Glutamatergic neuron (in vitro differentiated cells): Measurements from ENCODE around the gene GSG1L. TPM values are rescaled to one million over a fixed set of nuclear protein-coding genes. Genes with fewer than 3 reads are reported as not detected.

Experiments
- DNase-seq: peaks from one replicate; pipeline ENCODE4 v3.0.0; 2022
- H3K27ac Mint-ChIP-seq: one replicate; pipeline ENCODE4 v1.8.0; 2020; ENCODE audit warnings: mild to moderate bottlenecking, mixed read lengths, inconsistent platforms; ENCODE audit not compliant: unreplicated experiment
- H3K27me3 Mint-ChIP-seq: one replicate; pipeline ENCODE4 v1.8.0; 2020; ENCODE audit warnings: mild to moderate bottlenecking, moderate library complexity, mixed read lengths, inconsistent platforms; ENCODE audit not compliant: unreplicated experiment
- H3K36me3 Mint-ChIP-seq: one replicate; pipeline ENCODE4 v1.8.0; 2020; ENCODE audit warnings: mild to moderate bottlenecking, mixed read lengths, inconsistent platforms; ENCODE audit not compliant: unreplicated experiment
- H3K4me1 Mint-ChIP-seq: one replicate; pipeline ENCODE4 v1.8.0; 2020; ENCODE audit warnings: mild to moderate bottlenecking, low read depth, mixed read lengths, inconsistent platforms; ENCODE audit not compliant: unreplicated experiment
- H3K4me3 Mint-ChIP-seq: one replicate; pipeline ENCODE4 v1.8.0; 2020; ENCODE audit warnings: mild to moderate bottlenecking, mixed read lengths, inconsistent platforms; ENCODE audit not compliant: unreplicated experiment
- H3K9me3 Mint-ChIP-seq: one replicate; pipeline ENCODE4 v1.8.0; 2020; ENCODE audit warnings: mild to moderate bottlenecking, moderate library complexity, mixed read lengths, inconsistent platforms; ENCODE audit not compliant: unreplicated experiment
- total RNA-seq: library from RNA; stranded (reverse); fragmentation: NEBNext Ultra II Directional; extraction: Animal tissue kit (Norgen Biotek cat#: 25700); gene quantifications from one replicate; pipeline ENCODE4 v1.2.1, GENCODE V29; 2021; ENCODE audit not compliant: unreplicated experiment
- TF ChIP-seq, protein P1 (sequence below): fragments of 200-600 bp; sonication (generic); IDR thresholded peaks from one replicate; pipeline ENCODE4 v1.5.0; 2021; ENCODE audit not compliant: partially characterized antibody, unreplicated experiment

The GSG1L gene
- total RNA-seq, 1 donor from 2014 or later, result 0.91 TPM

- Mint-ChIP-seq H3K4me1 (peaks cover 12% of the 10 kb centered on the region), H3K27ac (no peak overlapping the region), H3K9me3 (no peaks in the 10 kb centered on the region), H3K36me3 (no peaks in the 10 kb centered on the region), H3K4me3 (no peak overlapping the region), H3K27me3 (peaks cover 3% of the 10 kb centered on the region)
- TF ChIP-seq, protein P1, sequence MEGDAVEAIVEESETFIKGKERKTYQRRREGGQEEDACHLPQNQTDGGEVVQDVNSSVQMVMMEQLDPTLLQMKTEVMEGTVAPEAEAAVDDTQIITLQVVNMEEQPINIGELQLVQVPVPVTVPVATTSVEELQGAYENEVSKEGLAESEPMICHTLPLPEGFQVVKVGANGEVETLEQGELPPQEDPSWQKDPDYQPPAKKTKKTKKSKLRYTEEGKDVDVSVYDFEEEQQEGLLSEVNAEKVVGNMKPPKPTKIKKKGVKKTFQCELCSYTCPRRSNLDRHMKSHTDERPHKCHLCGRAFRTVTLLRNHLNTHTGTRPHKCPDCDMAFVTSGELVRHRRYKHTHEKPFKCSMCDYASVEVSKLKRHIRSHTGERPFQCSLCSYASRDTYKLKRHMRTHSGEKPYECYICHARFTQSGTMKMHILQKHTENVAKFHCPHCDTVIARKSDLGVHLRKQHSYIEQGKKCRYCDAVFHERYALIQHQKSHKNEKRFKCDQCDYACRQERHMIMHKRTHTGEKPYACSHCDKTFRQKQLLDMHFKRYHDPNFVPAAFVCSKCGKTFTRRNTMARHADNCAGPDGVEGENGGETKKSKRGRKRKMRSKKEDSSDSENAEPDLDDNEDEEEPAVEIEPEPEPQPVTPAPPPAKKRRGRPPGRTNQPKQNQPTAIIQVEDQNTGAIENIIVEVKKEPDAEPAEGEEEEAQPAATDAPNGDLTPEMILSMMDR, result no peak
- no peak for DNase-seq
Observed at GRCh38 chr16:27785307-27785678, 278.2 kb downstream of the GSG1L start.

DNA sequence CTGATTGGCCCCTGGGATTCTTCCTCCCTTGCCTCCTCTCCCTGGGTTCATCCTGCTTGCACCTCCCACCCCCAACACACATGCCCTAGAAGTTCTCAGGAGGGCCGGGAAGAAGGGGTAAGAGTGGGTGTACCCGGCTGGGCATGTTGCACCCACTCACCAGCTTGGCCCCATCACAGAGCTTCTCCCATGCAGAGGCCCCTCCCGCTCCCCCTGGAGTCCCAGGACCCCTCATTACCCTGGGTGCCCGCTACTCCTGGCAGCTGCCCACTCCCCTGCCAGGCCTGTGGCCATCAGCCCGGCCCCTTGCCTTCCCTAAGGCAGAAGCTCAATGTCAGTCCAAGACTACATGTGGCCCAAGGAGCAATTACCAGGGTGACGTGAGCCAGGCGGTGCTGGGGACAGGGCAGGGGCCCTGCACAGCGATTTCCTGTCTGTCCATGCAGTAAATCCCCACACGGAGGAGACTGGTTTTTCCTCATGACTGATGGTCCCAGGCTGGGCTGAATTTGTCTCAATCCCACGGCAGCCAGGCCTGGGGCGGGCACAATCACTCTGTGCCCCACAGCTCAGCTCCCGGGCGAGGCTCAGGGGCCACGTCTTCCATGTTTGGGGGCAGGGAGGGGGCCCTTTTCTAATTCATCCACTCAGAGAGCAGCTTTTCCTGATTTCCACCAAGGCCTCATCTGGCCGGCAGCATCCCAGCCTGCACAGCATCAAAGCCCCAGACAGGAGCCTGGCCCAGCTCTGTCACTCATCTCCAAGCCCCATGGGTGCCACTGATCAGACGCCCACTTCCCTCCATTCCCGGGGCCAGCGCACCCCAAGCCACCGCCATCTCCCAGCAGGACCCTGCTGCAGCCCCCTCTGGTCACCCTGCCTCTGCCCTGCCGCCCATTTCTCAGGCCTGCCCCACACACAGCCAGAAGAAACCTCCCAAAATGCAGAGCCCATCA, 278.9 kb downstream of the GSG1L start:
- Mint-ChIP-seq H3K36me3 (no peaks in the 10 kb centered on the region), H3K4me3 (no peak overlapping the region), H3K27me3 (peaks cover 4% of the 10 kb centered on the region), H3K4me1 (peaks cover 16% of the 10 kb centered on the region), H3K27ac (no peak overlapping the region), H3K9me3 (no peaks in the 10 kb centered on the region)
- TF ChIP-seq, protein P1, result no peak
- no peak for DNase-seq

- H3K27ac Mint-ChIP-seq, result peak overlapping the region; percentile 69
- H3K27me3 Mint-ChIP-seq, result peaks cover 7% of the 10 kb centered on the region
Observed at GRCh38 chr16:27781981-27782880, 281.3 kb downstream of the GSG1L start.

GRCh38 chr16:27781195-27781524, 282.4 kb downstream of the GSG1L start:
- no peak overlapping the region for H3K4me3 Mint-ChIP-seq
- no peak overlapping the region for H3K27ac Mint-ChIP-seq
- peak; percentile 17 for DNase-seq
- no peaks in the 10 kb centered on the region for H3K36me3 Mint-ChIP-seq
- no peaks in the 10 kb centered on the region for H3K9me3 Mint-ChIP-seq
- H3K27me3 Mint-ChIP-seq, result peaks cover 7% of the 10 kb centered on the region
- peaks cover 13% of the 10 kb centered on the region for H3K4me1 Mint-ChIP-seq
- TF ChIP-seq, protein P1, result no peak

More at GRCh38 chr16:27781981-27782880, 281.3 kb downstream of the GSG1L start:
- no peaks in the 10 kb centered on the region for H3K36me3 Mint-ChIP-seq
- H3K4me1 Mint-ChIP-seq, result peaks cover 17% of the 10 kb centered on the region
- H3K4me3 Mint-ChIP-seq, result no peak overlapping the region
- peak; percentile 19 for DNase-seq
- no peaks in the 10 kb centered on the region for H3K9me3 Mint-ChIP-seq
- TF ChIP-seq, protein P1, result no peak
